Ishikawa (cell line): ENCODE results near the gene GABRA6.

Source experiments
- CEBPB ChIP-seq: IDR thresholded peaks from 2 replicates; pipeline ENCODE4 v1.6.1; 2012
- CREB1 ChIP-seq: IDR thresholded peaks from 2 replicates; pipeline ENCODE4 v1.6.1; 2012; ENCODE audit warnings: low read depth
- EP300 ChIP-seq: IDR thresholded peaks from 2 replicates; pipeline ENCODE4 v1.6.1; 2012; ENCODE audit warnings: borderline replicate concordance
- MAX ChIP-seq: IDR thresholded peaks from 2 replicates; pipeline ENCODE4 v1.6.1; 2012
- NFIC ChIP-seq: IDR thresholded peaks from 2 replicates; pipeline ENCODE4 v1.6.1; 2012
- RAD21 ChIP-seq: IDR thresholded peaks from 2 replicates; pipeline ENCODE4 v1.6.1; 2012; ENCODE audit warnings: low read depth
- REST ChIP-seq: IDR thresholded peaks from 2 replicates; pipeline ENCODE4 v1.6.1; 2012; ENCODE audit warnings: low read depth, mild to moderate bottlenecking
- TCF12 ChIP-seq: IDR thresholded peaks from 2 replicates; pipeline ENCODE4 v1.6.1; 2012; ENCODE audit warnings: low read depth
- TEAD4 ChIP-seq: IDR thresholded peaks from 2 replicates; pipeline ENCODE4 v1.6.1; 2012
- USF1 ChIP-seq: IDR thresholded peaks from 2 replicates; pipeline ENCODE4 v1.6.1; 2012
- ZBTB7A ChIP-seq: IDR thresholded peaks from 2 replicates; pipeline ENCODE4 v1.6.1; 2012; ENCODE audit warnings: low read depth

GABRA6 gene

GRCh38 chr5:161734741-161735140 is 49.2 kb downstream of the GABRA6 start:
- no peak for TF ChIP-seq CREB1
- no peak for TF ChIP-seq USF1

GRCh38 chr5:161740433-161740832 is 54.9 kb downstream of the GABRA6 start:
- TF ChIP-seq RAD21 = no peak
- no peak for TF ChIP-seq CEBPB
- no peak for TF ChIP-seq REST
- no peak for TF ChIP-seq EP300

GRCh38 chr5:161744276-161744675 is 58.8 kb downstream of the GABRA6 start:
- TF ChIP-seq EP300 (no peak), CREB1 (no peak), MAX (no peak), TEAD4 (no peak)

- no peak for TF ChIP-seq NFIC
- TF ChIP-seq ZBTB7A = no peak
- TF ChIP-seq EP300 = no peak
- no peak for TF ChIP-seq TEAD4
Measured at GRCh38 chr5:161745392-161745791, 59.9 kb downstream of the GABRA6 start.

GRCh38 chr5:161751265-161751664 is 65.7 kb downstream of the GABRA6 start:
- TF ChIP-seq EP300 = no peak
- no peak for TF ChIP-seq MAX
- no peak for TF ChIP-seq TCF12
